Astrocyte (in vitro differentiated cells and primary cell): ENCODE data around the gene UFSP1. TPM values are rescaled to one million over a fixed set of nuclear protein-coding genes. Genes with fewer than 3 reads are reported as not detected.

ENCODE experiments used
- DNase-seq: peaks from one replicate; pipeline ENCODE4 v3.0.0-alpha.2; 2010; ENCODE audit warnings: low read depth
- FAIRE-seq: peaks from 2 replicates; lab custom pipeline; 2011; peaks lifted over from hg19 to GRCh38; lab: Jason Lieb, UNC
- H2AFZ ChIP-seq: 2 replicates; pipeline ENCODE4 v1.6.0; 2012; ENCODE audit warnings: low read depth, low read length, inconsistent platforms
- H3K27ac ChIP-seq: 2 replicates; pipeline ENCODE4 v1.5.1; 2011; ENCODE audit warnings: low read depth, low read length, inconsistent platforms
- H3K27me3 ChIP-seq: 2 replicates; pipeline ENCODE4 v1.6.0; 2011; ENCODE audit warnings: low read length, inconsistent platforms; ENCODE audit not compliant: insufficient read depth
- H3K36me3 ChIP-seq: 2 replicates; pipeline ENCODE4 v1.5.1; 2011; ENCODE audit warnings: low read length, inconsistent platforms; ENCODE audit not compliant: insufficient read depth
- H3K4me1 ChIP-seq: 2 replicates; pipeline ENCODE4 v1.5.1; 2011; ENCODE audit warnings: low read length, inconsistent platforms; ENCODE audit not compliant: insufficient read depth
- H3K4me2 ChIP-seq: 2 replicates; pipeline ENCODE4 v1.6.0; 2012; ENCODE audit warnings: low read length, inconsistent platforms
- H3K4me3 ChIP-seq: 2 replicates; pipeline ENCODE4 v1.5.1; 2011; ENCODE audit warnings: low read depth, mild to moderate bottlenecking, low read length, inconsistent platforms; ENCODE audit not compliant: insufficient read depth
- H3K79me2 ChIP-seq: 2 replicates; pipeline ENCODE4 v1.6.0; 2012; ENCODE audit warnings: mild to moderate bottlenecking, low read length, inconsistent platforms; ENCODE audit not compliant: insufficient read depth
- H3K9ac ChIP-seq: 2 replicates; pipeline ENCODE4 v1.6.0; 2012; ENCODE audit warnings: mild to moderate bottlenecking, low read length, inconsistent platforms
- H3K9me3 ChIP-seq: 2 replicates; pipeline ENCODE4 v1.5.1; 2012; ENCODE audit warnings: low read depth, mild to moderate bottlenecking, low read length, inconsistent platforms; ENCODE audit not compliant: insufficient read depth
- H4K20me1 ChIP-seq: 2 replicates; pipeline ENCODE4 v1.6.0; 2012; ENCODE audit warnings: low read length, inconsistent platforms; ENCODE audit not compliant: insufficient read depth
- H3K27ac Mint-ChIP-seq: one replicate; pipeline ENCODE4 v1.8.0; 2021; ENCODE audit warnings: mild to moderate bottlenecking, mixed read lengths; ENCODE audit not compliant: unreplicated experiment
- H3K27me3 Mint-ChIP-seq: one replicate; pipeline ENCODE4 v1.8.0; 2021; ENCODE audit warnings: low read depth, mixed read lengths; ENCODE audit not compliant: unreplicated experiment
- H3K36me3 Mint-ChIP-seq: one replicate; pipeline ENCODE4 v1.8.0; 2021; ENCODE audit warnings: low read depth, mixed read lengths; ENCODE audit not compliant: unreplicated experiment
- H3K4me1 Mint-ChIP-seq: one replicate; pipeline ENCODE4 v1.8.0; 2021; ENCODE audit warnings: low read depth, mixed read lengths; ENCODE audit not compliant: unreplicated experiment
- H3K4me3 Mint-ChIP-seq: one replicate; pipeline ENCODE4 v1.8.0; 2021; ENCODE audit warnings: mild to moderate bottlenecking, moderate library complexity, mixed read lengths; ENCODE audit not compliant: unreplicated experiment
- H3K9me3 Mint-ChIP-seq: one replicate; pipeline ENCODE4 v1.8.0; 2021; ENCODE audit warnings: mild to moderate bottlenecking, mixed read lengths; ENCODE audit not compliant: unreplicated experiment
- CTCF ChIP-seq: IDR thresholded peaks from 2 replicates; pipeline ENCODE4 v1.5.1; 2011; ENCODE audit warnings: low read depth, mild to moderate bottlenecking, inconsistent platforms, low read length, moderate library complexity; ENCODE audit not compliant: insufficient read depth
- EZH2 ChIP-seq: IDR thresholded peaks from 2 replicates; pipeline ENCODE4 v1.6.1; 2012; ENCODE audit warnings: mild to moderate bottlenecking, low read length, inconsistent platforms; ENCODE audit not compliant: insufficient read depth
- total RNA-seq: library from RNA; stranded (reverse); gene quantifications from 2 replicates; pipeline ENCODE4 v1.2.1, GENCODE V29; 2021

UFSP1 gene
- total RNA-seq, 1 donor from 2014 or later: 2.7 TPM

DNA sequence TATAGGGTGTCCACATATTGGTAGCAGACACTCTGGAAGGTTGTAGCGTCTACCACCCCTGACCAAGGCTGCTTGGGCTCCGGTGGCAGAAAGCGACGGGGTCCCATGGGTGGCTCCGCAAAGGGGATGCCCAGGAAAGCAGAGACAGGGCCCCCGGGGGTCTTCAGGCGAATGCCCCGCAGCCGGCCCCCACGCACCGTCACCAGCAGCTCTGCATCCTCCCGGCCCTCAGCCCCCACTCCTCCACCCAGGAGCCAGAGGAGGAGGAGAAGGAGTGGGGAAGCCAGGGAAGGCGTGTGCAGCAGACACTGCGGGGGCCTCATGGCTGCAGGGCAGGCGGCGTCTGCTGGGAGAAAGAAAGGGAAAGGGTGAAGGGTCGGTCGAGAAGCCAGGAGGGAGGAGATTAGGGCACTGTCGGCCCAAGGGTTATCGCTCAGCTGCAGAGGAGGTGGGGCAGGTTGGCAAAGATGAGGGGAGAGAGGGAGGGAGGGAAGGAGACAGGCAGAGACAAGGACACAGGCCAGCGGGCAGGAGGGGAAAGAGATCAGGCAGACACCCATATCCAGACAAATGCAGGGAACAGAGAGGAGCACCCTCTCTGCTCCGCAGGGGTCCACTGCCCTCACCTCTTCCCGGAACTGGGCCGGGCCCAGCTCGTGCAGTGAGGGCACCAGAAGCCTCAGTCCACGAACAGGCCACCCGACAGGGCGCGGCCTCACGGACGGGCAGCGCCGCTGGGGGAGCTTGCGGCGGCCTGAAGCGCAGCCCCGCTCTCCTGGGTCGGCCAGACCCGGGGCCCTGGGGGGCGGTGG lies 4.6 kb upstream of the UFSP1 start:
- H3K9me3 ChIP-seq: no peaks in the 10 kb centered on the region
- no peak overlapping the region for H3K4me3 ChIP-seq
- peak overlapping the region; percentile 82 for H3K4me2 ChIP-seq
- H3K27me3 ChIP-seq: peaks cover 10% of the 10 kb centered on the region
- H4K20me1 ChIP-seq: no peaks in the 10 kb centered on the region
- H2AFZ ChIP-seq: peak overlapping the region; percentile 10
- H3K36me3 ChIP-seq: no peaks in the 10 kb centered on the region
- FAIRE-seq (no peak), DNase-seq (no peak)
- H3K36me3 Mint-ChIP-seq: no peaks in the 10 kb centered on the region
- H3K79me2 ChIP-seq: peaks cover 4% of the 10 kb centered on the region
- H3K9ac ChIP-seq: no peak overlapping the region
- TF ChIP-seq CTCF (no peak), EZH2 (no peak)
- no peak overlapping the region for H3K27ac ChIP-seq
- peak overlapping the region; percentile 78 for H3K4me3 Mint-ChIP-seq
- no peaks in the 10 kb centered on the region for H3K9me3 Mint-ChIP-seq
- H3K4me1 ChIP-seq: peaks cover 31% of the 10 kb centered on the region
- H3K27ac Mint-ChIP-seq: no peak overlapping the region
- peaks cover 15% of the 10 kb centered on the region for H3K4me1 Mint-ChIP-seq
- peaks cover 16% of the 10 kb centered on the region for H3K27me3 Mint-ChIP-seq

DNA sequence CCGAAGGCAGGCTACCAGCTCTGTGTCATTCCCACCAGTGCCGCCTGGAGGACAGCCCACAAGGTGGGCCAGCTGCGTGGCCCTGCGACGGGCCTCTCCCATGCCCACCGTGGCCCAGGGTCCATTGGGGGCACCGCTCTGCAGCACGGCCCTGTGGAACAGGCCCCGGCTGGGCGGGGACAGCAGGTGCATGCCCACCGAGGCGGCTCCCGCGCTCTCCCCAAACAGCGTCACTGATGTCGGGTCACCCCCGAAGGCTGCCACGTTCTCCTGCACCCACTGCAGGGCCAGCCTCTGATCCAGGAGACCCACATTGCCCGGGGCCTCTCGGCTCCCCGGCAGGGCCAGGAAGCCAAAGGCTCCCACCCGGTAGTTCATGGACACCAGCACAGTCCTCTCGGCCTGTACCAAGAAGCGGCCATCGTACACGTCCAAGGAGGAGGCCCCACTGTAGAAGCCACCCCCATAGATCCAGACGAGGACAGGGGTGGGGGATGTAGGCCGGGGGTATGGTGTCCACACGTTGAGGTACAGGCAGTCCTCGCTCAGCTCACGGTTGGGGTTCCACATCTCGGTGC lies 3.9 kb upstream of the UFSP1 start:
- no peak for FAIRE-seq
- no peak overlapping the region for H3K4me3 ChIP-seq
- H3K9me3 ChIP-seq: no peaks in the 10 kb centered on the region
- H3K4me1 ChIP-seq: peaks cover 35% of the 10 kb centered on the region
- no peak overlapping the region for H3K4me2 ChIP-seq
- H3K36me3 ChIP-seq: peaks cover 3% of the 10 kb centered on the region
- no peak overlapping the region for H2AFZ ChIP-seq
- H3K27me3 ChIP-seq: peaks cover 10% of the 10 kb centered on the region
- no peak for DNase-seq
- peaks cover 16% of the 10 kb centered on the region for H3K27me3 Mint-ChIP-seq
- H3K9ac ChIP-seq: no peak overlapping the region
- TF ChIP-seq EZH2 (no peak), CTCF (no peak)
- no peak overlapping the region for H3K4me3 Mint-ChIP-seq
- peaks cover 11% of the 10 kb centered on the region for H3K79me2 ChIP-seq
- no peak overlapping the region for H3K27ac ChIP-seq
- H3K9me3 Mint-ChIP-seq: no peaks in the 10 kb centered on the region
- H3K36me3 Mint-ChIP-seq: peaks cover 2% of the 10 kb centered on the region
- H3K4me1 Mint-ChIP-seq: peaks cover 18% of the 10 kb centered on the region
- no peak overlapping the region for H3K27ac Mint-ChIP-seq
- peaks cover 4% of the 10 kb centered on the region for H4K20me1 ChIP-seq
